Measurements from ENCODE around the gene ST3GAL5.

ST3GAL5 gene

GRCh38 chr2:85789271-85789670, 99.5 kb downstream of the ST3GAL5 start:
- no peaks in the 10 kb centered on the region for H3K36me3 Mint-ChIP-seq (ENCODE audit: low read depth)
- H3K4me1 Mint-ChIP-seq = peaks cover 62% of the 10 kb centered on the region
- TF ChIP-seq, protein P1, sequence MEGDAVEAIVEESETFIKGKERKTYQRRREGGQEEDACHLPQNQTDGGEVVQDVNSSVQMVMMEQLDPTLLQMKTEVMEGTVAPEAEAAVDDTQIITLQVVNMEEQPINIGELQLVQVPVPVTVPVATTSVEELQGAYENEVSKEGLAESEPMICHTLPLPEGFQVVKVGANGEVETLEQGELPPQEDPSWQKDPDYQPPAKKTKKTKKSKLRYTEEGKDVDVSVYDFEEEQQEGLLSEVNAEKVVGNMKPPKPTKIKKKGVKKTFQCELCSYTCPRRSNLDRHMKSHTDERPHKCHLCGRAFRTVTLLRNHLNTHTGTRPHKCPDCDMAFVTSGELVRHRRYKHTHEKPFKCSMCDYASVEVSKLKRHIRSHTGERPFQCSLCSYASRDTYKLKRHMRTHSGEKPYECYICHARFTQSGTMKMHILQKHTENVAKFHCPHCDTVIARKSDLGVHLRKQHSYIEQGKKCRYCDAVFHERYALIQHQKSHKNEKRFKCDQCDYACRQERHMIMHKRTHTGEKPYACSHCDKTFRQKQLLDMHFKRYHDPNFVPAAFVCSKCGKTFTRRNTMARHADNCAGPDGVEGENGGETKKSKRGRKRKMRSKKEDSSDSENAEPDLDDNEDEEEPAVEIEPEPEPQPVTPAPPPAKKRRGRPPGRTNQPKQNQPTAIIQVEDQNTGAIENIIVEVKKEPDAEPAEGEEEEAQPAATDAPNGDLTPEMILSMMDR (IDR thresholded peaks at IDR 0.05) = no peak
- no peak overlapping the region for H3K27ac Mint-ChIP-seq
- peaks cover 3% of the 10 kb centered on the region for H3K27me3 Mint-ChIP-seq (ENCODE audit: low read depth, poor library complexity)
- no peak for DNase-seq
- H3K9me3 Mint-ChIP-seq = no peaks in the 10 kb centered on the region
- no peak overlapping the region for H3K4me3 Mint-ChIP-seq

GRCh38 chr2:85788603-85789002, 100.2 kb downstream of the ST3GAL5 start:
- DNase-seq = no peak
- peaks cover 5% of the 10 kb centered on the region for H3K27me3 Mint-ChIP-seq (ENCODE audit: low read depth, poor library complexity)
- TF ChIP-seq, protein P1 (IDR thresholded peaks at IDR 0.05) = no peak
- no peaks in the 10 kb centered on the region for H3K9me3 Mint-ChIP-seq
- H3K4me1 Mint-ChIP-seq = peaks cover 57% of the 10 kb centered on the region
- H3K36me3 Mint-ChIP-seq (ENCODE audit: low read depth) = no peaks in the 10 kb centered on the region
- no peak overlapping the region for H3K4me3 Mint-ChIP-seq
- H3K27ac Mint-ChIP-seq = no peak overlapping the region

GRCh38 chr2:85787981-85788340, 100.8 kb downstream of the ST3GAL5 start:
- TF ChIP-seq, protein P1 (IDR thresholded peaks at IDR 0.05) = no peak
- H3K4me3 Mint-ChIP-seq = no peak overlapping the region
- no peak overlapping the region for H3K27ac Mint-ChIP-seq
- H3K27me3 Mint-ChIP-seq (ENCODE audit: low read depth, poor library complexity) = peaks cover 7% of the 10 kb centered on the region
- H3K4me1 Mint-ChIP-seq = peaks cover 53% of the 10 kb centered on the region
- no peak for DNase-seq
- H3K36me3 Mint-ChIP-seq (ENCODE audit: low read depth) = no peaks in the 10 kb centered on the region
- no peaks in the 10 kb centered on the region for H3K9me3 Mint-ChIP-seq

GRCh38 chr2:85787282-85787980, 101.4 kb downstream of the ST3GAL5 start:
- peaks cover 47% of the 10 kb centered on the region for H3K4me1 Mint-ChIP-seq

More at GRCh38 chr2:85787282-85787980, 101.4 kb downstream of the ST3GAL5 start:
- TF ChIP-seq, protein P1 (IDR thresholded peaks at IDR 0.05) = no peak
- Mint-ChIP-seq H3K9me3 (no peaks in the 10 kb centered on the region), H3K27me3 (ENCODE audit: low read depth, poor library complexity) (peaks cover 9% of the 10 kb centered on the region), H3K27ac (no peak overlapping the region), H3K4me3 (no peak overlapping the region), H3K36me3 (ENCODE audit: low read depth) (no peaks in the 10 kb centered on the region)
- DNase-seq = no peak
